GM21576 (cell line): ENCODE measurements around the gene KRT86.
"Not testable (repeated sequence)": the region's sequence is repeated elsewhere in the genome, so short reads cannot be mapped to it uniquely, and the experiment has no call there.

ENCODE experiments used
- ATAC-seq: cut with Tn5 transposase; IDR thresholded peaks from one replicate; pipeline ENCODE4 v1.9.1; 2021; ENCODE audit warnings: mild to moderate bottlenecking, moderate library complexity; ENCODE audit not compliant: unreplicated experiment

The KRT86 gene

DNA sequence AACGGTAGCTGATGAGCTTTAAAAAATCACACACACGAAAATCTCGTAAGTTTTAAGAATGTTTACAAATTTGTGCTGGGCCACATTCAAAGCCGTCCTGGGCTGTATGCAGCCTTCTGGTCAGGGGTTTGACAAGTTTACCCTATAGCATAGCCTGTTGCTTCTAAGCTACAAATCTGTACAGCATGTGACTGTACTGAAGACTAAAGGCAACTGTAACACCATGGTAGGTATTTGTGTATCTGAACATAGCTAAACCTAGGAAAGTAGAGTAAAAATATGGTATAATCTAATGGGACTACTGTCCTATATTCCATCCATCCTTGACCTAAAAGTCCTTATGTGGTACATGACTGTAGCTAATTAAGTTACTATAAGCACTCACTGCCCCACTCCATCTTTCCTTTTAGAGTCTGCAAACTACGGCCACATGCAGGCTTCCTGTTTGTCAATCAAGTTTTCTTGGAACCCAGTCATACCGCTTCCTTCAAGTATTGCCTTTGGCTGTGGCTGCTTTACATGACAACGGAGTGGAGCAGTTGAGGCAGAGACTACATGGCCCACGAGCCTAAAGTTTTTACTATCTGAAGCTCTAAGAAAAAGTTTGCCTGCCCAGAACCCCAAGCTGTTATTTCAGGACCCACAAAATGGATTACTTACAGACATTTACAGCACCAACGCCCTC, 22.9 kb upstream of the KRT86 start:
- no peak for ATAC-seq

DNA sequence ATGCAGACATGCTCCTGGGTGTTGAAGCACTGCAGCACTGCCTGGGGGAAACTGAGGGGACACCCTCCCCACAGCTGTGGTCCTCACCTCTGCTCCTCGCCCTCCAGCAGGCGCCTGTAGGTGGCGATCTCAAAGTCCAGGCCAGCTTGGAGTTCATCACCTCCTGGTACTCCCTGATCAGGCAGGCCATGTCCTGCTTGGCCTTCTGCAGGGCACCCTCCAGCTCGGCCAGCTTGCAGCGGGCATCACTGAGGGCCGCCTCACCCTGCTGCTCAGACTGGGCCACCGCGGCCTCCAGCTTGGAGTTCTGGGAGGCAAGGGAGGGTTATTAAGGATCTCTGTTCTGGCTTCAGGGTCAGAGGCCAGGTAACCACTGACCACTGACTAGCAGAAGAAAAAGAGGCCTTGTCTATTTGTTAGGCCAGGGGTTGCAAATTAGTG, 22.2 kb upstream of the KRT86 start:
- ATAC-seq = not testable (repeated sequence)

DNA sequence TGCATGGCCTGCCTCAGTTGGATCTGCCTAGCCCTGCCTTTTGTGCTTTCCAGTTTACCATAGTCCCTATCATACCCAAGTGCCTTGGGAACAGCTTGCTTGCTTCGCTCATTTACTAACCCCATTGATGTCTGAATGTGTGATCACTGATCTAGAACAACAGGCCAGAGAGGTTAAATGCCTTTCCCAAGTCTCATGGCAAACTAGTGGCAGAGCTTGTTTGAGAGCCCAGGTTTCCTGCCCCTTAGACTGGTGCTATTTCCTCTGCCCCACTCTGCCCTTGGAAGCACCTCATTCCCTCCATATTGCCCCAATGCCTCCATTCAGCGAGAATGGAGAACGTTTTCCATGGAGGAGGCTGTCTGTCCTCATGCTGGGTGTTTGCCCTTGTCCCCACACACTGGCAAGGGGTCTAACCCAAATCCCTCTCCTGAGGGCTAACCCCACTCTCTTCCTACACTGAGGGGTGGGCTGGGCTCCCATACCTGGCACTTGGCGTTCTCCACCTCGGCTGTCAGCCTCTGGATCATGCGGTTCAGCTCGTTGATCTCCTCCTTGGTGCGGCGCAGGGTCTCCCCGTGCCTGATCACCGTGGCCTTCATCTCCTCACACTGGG, 21.6 kb upstream of the KRT86 start:
- ATAC-seq = no peak

- no peak for ATAC-seq
Measured at GRCh38 chr12:52253391-52254179, 20.9 kb upstream of the KRT86 start.

- ATAC-seq = no peak
Measured at GRCh38 chr12:52254180-52254964, 20.1 kb upstream of the KRT86 start.

DNA sequence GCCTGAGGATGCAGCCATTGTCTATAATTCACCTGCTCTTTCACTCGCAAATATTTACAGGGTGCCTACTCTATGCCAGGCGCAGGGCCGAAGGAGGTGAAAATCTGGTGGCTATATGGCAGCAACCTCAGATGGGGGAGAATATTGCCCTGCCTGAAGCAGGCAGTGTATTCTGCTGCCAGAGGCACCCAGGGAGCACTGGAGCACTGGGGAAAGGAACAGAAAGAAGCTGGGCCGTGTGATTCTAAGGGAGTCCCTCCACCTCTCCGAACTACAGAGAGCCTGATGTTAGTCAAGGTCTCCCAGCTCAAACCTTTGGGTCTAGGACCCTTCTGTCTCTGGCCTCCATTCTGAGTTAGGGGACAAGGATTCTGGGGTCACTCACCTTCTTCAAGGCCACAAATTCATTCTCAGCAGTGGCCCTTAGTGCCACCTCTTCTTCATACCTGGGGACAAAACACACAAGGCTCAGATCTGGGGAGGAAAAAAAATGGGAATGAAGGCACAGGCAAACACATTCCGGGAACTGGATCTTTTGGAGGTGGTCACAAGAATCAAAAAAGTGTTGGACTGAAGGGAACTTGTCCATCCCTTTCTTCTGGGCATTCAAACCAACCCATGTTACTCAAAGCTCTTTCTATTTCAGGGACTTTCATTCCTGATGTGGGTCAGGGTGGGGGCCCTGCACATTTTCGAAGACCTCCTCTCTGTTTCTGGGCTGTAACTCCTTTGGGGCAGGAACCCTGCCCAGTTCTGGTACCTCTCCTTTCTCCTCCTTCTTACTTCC, 19.3 kb upstream of the KRT86 start:
- ATAC-seq = no peak

DNA sequence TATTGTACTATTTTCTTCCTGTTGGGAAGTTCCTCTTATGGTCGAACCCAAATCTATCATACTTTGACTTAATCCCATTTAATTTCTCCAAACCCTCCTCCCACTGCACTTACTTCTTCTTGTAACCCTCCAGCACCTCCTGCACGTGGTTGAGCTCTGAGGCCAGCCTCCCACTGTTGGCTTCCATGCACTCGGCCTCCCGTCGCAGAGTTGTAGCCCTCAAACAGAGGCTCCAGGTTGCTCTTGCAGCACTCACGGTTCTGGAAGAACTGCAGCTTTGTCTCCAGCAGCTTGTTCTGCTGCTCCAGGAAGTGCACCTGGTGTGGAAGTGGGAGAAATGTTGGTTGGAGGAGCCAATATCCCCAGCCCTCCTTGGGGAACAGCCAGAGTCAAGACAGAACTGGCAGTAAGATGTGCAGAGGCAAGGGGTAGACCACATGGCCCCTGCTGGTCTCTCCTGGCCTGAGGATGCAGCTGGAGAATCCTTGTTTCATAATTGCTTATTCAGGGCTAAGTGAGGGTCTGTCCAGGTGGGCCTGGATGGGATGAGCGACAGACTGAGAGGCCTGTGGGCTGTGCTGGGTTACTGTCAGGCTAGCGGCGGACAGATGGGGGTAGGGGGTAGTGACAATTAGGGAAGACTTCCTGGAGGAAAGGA, 18.4 kb upstream of the KRT86 start:
- no peak for ATAC-seq

DNA sequence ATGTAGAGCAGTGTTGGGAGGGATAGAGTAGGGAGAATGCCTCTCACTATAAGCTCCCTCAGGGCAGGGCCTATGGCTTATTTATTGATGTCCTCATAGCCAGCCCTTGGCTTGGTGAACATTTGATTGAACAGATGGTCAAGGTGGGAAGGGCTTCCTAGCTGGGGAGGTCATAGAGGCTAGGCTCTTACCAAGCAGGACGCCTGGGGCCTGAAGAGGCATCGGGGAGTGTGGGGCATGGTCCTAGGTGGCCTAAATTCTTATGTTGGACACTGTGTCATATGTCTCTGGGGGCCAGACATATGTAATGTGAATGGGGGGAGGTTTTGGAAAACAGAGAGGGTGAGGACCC, 17.9 kb upstream of the KRT86 start:
- ATAC-seq = no peak

GRCh38 chr12:52257074-52257551, 17.3 kb upstream of the KRT86 start:
- ATAC-seq = no peak

- ATAC-seq = not testable (repeated sequence)
Measured at GRCh38 chr12:52257922-52258321, 16.5 kb upstream of the KRT86 start.

DNA sequence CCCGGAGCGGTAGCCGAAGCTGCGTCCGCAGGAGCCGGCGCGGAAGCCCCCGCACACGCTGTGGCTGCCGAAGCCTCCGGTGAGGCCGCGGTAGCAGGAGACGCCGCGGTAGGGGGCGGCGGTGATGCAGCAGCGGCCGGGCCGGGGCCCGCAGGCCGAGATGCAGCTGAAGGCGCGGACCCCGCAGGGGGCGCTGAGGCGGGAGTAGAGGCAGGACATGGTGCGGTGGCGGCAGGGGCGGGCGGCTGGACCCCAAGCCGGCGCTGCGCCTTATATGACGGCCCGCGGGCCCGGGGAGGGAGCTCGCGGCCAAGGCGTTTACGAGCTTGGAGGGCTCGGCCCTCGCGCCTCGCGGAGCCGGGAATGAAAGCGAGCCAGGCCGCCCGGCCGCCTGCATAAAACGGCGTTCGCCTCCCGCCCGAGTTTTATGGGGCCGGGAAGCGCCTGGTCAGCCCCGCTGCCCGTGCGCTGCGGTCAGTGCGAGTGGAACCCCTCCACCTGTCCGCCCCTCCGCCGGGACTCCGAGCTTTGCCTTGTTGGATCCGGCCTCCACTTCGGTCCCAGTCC, 16.0 kb upstream of the KRT86 start:
- no peak for ATAC-seq

GRCh38 chr12:52259657-52260243, 14.7 kb upstream of the KRT86 start:
- no peak for ATAC-seq

- ATAC-seq = no peak
Measured at GRCh38 chr12:52260361-52261207, 13.9 kb upstream of the KRT86 start.

DNA sequence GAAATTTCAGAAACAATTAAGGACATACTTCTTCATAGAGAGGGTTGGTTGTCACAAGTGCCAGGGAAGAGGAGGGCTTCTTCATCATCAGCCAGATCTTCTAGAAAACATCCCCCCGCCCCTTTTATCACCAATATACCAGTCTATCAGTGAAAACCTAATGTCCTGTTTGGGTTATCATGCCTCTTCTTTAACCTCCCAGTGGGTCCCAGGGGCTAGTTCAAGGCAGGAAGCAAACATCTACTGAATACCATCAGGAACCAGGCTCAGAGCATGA, 13.3 kb upstream of the KRT86 start:
- ATAC-seq = no peak

DNA sequence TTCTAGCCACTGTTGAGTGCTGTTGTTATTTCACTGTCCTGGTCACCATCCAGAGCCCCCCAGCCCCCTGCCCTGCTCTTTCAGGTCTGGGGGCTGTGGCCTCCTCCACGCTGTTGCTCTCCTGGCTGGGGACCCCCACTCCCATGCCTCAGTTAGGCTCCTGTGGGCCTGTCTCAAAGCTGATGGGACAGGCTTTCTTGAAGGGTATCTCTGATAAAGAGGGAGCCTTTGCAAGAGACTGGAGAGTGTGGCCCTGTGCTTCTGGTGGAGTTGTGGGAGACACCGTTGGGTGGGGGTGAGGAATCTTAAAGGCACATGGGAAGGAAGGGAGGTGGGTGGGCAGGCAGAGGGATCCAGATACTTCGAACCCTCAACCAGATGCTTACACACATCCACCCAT, 12.2 kb upstream of the KRT86 start:
- ATAC-seq = no peak

DNA sequence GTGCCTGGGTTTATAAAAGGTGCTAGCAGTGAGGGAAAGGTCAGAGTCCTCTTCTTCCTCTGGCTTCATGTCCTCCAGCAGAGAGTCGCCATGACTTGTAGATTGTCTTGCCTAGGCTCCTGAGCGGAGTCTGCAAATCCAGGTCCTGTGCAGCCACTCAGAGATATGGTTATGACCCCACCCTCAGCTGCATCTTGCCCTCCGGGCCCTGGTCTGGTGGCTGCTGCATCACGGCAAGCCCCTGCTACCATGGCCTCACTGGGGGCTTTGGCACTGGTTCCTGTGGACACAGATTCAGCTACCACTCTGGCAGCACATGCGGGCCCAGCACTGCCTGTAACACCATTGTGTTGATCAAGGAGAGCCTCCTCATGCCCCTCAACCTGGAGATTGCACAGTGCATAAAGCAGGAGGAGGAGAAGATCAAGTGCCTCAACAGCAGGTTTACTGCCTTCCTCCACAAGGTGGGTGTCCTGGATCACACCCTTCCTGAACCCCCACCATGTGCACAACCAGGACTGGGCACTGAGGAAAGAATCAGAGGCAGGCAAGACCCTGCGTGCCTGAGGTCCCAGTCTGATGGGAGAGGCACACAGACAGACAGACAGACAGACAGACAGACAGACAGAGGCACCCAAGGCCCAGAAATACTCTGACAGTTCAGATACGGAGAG, 10.5 kb upstream of the KRT86 start:
- no peak for ATAC-seq

GRCh38 chr12:52264435-52264825, 10.0 kb upstream of the KRT86 start:
- no peak for ATAC-seq

GRCh38 chr12:52266514-52266913, 7.9 kb upstream of the KRT86 start:
- ATAC-seq = no peak
